Measurements from ENCODE around the gene TLR9.
"Not testable (repeated sequence)": the region's sequence is repeated elsewhere in the genome, so short reads cannot be mapped to it uniquely, and the experiment has no call there.

Gene TLR9, protein sequence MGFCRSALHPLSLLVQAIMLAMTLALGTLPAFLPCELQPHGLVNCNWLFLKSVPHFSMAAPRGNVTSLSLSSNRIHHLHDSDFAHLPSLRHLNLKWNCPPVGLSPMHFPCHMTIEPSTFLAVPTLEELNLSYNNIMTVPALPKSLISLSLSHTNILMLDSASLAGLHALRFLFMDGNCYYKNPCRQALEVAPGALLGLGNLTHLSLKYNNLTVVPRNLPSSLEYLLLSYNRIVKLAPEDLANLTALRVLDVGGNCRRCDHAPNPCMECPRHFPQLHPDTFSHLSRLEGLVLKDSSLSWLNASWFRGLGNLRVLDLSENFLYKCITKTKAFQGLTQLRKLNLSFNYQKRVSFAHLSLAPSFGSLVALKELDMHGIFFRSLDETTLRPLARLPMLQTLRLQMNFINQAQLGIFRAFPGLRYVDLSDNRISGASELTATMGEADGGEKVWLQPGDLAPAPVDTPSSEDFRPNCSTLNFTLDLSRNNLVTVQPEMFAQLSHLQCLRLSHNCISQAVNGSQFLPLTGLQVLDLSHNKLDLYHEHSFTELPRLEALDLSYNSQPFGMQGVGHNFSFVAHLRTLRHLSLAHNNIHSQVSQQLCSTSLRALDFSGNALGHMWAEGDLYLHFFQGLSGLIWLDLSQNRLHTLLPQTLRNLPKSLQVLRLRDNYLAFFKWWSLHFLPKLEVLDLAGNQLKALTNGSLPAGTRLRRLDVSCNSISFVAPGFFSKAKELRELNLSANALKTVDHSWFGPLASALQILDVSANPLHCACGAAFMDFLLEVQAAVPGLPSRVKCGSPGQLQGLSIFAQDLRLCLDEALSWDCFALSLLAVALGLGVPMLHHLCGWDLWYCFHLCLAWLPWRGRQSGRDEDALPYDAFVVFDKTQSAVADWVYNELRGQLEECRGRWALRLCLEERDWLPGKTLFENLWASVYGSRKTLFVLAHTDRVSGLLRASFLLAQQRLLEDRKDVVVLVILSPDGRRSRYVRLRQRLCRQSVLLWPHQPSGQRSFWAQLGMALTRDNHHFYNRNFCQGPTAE

DNA sequence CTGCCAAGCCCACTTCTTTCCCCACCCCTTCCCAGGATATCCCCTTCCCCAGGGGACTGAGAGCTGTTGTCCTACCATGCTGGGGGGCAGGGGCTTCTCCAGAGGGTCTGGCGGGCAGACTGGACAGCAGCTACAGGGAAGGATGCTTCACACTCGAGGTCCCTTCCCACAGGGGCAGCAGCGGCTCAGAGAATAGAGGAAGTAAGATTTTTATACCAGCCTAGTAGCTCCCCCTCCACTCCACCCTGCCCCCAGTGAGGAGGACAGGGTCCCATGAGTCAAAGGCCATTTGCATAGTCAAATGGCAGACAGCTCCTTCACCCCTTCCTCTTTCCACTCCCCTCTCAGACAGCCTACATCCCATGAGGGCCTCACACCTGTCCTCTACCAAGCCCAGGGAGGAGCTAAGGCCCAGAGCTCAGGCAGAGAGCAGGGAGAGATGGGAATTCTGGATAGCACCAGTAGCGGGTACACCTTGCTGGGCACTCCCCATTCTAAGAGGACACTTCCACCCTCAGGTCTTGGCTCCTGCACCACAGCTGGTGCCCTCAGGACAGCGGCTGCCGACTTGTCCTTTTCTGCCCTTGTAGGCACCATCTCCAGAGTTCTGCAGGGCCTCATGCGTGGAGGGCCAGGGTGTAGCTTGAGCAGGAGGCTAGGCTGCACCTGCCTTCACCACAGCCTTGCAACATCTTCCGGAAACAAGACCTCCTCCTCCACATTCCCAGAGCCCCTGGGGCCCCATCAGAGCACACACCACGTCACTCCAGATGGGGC is at the start of gene TLR9:
TLR9 (minus strand) TSS at position 194 of the 777 bp plus-strand sequence; CDS start at position 78, 116 bp downstream.
- no peak for DNase-seq (ENCODE audit: low read depth, low spot score)

DNA sequence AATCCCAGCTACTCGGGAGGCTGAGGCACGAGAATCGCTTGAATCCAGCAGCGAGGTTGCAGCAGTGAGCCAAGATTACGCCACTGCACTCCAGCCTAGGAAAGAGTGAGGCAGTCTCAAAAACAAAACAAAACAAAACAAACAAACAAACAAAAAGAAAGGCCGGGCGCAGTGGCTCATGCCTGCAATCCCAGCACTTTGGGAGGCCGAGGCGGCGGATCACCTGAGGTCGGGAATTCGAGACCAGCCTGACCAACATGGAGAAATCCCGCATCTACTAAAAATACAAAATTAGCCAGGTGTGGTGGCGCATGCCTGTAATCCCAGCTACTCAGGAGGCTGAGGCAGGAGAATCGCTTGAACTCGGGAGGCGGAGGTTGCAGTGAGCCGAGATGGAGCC is 49.3 kb upstream of the TLR9 start:
- not testable (repeated sequence) for DNase-seq (ENCODE audit: low read depth, low spot score)

DNA sequence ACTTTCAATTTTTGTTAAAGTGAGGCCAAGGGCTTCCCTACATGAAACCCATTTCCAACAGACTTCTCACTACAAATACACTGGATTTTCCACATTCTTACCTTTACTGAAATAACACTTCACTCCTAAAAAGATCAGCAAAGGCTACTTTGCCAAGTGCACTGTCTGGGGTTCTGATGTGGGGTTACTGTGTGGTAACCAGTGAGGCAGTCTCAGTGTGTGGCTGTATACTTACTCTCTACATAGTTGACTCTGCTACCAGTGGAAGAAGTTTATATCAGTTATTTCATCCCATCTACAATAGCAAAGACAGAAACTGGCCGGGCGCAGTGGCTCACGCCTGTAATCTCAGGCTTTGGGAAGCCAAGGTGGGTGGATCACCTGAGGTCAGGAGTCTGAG is 47.4 kb upstream of the TLR9 start:
- no peak for DNase-seq (ENCODE audit: low read depth, low spot score)

DNA sequence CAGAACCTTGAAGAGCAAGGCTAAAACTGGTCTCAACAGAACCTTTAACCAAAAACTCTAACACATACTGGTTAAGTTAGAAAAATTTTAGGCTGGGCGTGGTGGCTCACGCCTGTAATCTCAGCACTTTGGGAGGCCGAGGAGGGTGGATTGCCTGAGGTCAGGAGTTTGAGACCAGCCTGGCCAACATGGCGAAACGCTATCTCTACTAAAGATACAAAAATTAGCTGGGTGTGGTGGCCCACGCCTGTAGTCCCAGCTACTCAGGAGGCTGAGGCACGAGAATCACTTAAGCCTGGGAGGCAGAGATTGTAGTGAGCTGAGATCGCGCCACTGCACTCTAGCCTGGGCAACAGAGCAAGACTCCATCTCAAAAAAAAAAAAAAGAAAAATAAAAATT is 46.7 kb upstream of the TLR9 start:
- not testable (repeated sequence) for DNase-seq (ENCODE audit: low read depth, low spot score)

DNA sequence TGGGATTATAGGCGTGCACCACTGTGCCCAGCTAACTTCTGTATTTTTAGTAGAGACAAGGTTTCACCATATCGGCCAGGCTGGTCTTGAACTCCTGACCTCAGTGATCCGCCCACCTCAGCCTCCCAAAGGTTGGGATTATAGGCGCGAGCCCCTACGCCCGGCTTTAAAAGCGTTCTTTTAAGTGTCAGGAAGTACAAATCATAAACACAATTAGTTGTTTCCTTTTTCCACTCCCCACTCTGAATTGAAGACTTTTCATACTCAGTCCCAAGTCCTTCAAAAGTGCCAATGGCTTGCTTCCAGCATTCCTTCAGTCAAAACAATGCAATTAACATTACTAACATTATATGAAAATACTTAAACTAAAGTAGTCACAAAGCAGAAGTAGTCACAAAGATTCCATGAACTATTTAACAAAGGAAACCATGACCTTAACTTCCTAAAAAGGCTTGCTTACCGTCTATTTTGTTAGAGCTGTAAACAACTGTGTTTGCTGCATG is 44.9 kb upstream of the TLR9 start:
- DNase-seq (ENCODE audit: low read depth, low spot score) = no peak

DNA sequence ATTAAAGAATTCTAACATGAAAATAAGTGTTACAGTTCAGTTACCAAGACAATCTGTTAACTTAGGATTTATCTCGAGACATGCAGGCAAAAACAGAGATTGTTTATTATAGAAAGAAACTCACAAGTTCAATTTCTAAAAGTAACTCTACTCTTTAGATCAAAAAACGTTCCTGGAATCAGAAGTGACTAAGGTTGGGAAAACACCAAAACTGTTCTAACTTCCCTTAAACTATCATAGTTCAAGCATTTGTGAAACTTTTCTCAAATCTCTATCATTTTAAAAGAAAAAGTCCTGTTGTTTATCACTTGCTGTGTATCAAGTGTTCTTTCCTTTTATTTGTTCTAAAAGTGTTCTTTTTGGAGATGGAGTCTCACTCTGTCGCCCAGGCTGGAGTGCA is 44.3 kb upstream of the TLR9 start:
- DNase-seq (ENCODE audit: low read depth, low spot score) = no peak

DNA sequence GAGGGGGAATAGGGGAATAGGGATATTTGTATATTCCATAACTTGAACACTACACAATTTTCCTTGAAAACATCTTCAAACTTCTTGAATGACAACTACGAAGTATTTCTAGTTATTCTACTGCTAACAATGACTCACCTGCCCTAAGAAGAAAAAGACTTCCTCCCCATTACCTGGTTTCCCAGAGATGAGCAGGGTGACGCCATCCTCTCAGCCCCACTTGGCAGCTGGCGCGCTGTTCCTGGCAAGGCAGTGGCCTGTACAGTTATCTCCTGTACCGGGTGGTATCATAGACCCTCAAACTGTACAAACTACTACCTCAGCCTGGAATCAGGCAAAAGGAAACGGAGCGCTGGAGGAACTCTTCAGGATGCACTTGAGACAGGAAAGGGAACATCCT is 42.6 kb upstream of the TLR9 start:
- no peak for DNase-seq (ENCODE audit: low read depth, low spot score)

DNA sequence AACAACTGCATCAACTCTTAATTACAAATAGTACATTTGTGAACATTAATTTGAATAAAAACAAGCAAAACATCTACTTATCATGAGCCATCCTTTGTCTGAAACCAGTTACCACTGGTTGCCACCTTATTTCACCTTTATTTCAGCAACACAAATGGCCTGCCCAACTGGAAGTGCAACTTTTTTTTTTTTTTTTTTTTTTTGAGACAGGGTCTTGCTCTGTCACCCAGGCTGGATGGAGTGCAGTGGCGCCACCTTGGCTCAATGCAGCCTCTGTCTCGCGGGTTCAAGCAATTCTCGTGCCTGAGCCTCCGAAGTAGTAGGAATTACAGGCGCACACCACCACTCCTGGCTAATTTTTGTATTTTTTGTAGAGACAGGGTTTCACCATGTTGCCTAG is 39.9 kb upstream of the TLR9 start:
- no peak for DNase-seq (ENCODE audit: low read depth, low spot score)

DNA sequence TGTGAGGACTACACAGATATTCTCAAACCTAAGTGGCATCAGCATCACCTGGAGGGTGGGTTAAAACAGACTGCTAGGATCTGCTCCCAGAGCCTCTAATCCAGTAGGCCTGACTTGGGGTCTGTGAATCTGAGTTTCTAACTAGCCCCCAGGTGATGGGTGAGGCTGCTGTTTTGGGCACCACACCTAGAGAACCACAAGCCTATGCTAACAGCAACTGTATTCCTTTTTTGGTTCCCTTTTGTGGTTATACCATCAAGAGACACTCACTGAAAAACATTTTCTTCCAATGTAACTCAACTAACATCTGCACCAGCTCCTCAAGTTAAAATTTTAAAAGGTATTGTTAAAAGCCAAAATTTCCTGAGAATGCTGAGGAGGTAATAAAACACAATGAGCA is 37.0 kb upstream of the TLR9 start:
- no peak for DNase-seq (ENCODE audit: low read depth, low spot score)

DNA sequence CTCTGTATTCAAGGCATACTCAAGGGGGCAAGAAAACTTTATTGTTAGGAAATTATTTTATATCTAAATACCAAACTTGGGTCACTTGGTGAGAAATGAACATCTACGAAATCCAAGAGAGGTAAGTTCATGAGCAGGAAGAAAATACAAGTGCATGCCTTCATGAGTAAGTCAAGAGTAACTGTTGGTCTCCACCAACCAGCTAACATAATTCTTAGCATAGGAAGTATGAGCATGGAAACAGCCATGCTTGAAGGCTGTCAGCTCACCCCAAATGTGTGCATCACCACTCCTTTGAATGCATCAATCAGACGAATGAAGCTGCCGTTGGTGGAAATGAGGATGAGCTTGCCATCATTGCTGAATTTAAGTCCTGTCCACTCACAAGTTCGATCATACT is 34.0 kb upstream of the TLR9 start:
- DNase-seq (ENCODE audit: low read depth, low spot score) = no peak

DNA sequence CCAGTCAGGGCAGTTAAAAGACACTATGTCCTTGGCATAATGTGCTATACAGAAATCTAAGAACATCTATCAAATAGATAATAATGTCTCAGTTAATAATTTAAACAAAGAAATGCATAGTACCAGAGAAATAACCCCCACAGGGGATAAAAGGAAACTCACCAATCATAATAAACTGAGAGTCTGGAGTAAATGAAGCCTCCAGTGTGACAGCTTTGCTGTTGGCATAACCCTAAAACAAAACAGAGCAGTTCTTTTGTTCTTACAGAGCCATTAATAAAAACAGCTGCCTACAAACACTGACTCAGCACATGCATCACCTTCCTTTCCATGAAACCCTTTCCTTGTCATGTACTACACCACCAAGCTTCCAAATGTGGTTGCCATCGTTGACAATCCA is 33.6 kb upstream of the TLR9 start:
- no peak for DNase-seq (ENCODE audit: low read depth, low spot score)

DNA sequence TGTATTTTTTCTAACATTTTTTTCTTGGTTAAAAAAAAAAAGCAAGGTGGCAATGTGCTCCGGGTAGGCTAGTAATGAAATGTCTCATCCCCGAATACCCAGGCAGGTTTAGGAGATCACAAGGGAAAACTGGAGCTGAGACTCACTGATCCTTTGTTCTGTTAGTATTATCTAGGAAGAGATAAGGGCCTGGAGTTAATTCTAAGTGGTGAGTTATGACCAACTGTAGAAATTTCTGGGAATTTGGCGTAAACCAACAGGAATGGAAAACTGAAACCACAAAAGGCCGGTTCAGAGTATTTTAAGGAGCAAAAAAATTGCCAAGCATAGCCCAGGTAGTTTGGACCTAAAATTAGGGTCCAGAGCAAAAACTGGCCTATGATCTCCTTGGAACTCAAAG is 32.5 kb upstream of the TLR9 start:
- no peak for DNase-seq (ENCODE audit: low read depth, low spot score)

DNA sequence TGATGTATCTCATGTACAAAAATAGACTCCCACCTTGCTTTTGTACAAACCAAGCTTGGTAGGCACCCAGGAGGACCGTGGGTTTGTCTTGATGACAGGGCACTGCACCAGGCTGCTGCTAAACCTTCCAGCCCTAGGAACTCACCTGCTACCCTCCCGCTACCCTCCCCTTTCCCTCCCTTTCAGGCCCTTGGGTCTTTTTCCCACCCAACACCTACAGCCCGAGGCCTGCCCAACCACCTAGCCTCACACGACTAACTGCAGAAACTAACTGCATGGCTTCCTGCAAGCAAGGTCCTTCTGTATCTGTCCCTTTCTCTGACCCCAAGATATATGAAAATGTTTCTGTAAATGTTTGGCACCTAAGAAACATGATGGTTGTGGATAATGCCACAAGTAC is 31.2 kb upstream of the TLR9 start:
- DNase-seq (ENCODE audit: low read depth, low spot score) = no peak

DNA sequence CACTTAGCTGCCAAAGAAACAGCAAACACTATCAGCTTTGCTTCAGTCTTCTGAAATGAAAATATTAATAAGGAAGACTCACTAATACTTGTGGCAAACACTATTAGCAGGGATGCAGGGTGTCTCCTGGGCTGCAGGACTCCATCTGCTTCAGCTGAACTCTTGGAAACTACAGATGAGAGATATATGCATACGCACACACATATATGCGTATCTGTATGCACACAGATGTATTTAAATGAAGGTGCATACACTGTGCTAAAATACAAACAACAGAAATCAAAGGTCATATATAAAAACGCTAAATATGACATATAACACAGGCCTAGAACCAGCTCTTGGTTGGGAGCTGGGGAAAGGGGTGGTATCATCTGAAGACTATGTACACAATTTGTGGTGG is 30.7 kb upstream of the TLR9 start:
- no peak for DNase-seq (ENCODE audit: low read depth, low spot score)

DNA sequence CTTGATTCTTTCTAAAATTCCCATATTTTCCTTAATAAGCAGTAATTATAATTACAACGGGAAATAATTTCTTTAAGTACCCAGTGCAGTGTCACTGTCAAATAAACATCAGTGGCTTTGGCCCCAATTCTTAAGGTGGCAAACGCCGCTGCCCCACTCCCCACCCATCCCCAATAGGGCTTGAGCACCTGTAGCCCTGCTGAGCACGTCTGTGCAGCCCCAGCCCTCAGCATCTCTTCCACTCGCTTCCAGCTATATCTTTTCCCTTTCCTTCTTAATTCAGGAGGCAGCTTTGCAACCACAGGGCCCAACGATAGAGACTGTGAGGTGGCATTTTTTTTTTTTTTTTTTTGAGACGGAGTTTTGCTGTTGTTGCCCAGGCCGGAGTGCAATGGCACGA is 29.2 kb upstream of the TLR9 start:
- DNase-seq (ENCODE audit: low read depth, low spot score) = no peak

DNA sequence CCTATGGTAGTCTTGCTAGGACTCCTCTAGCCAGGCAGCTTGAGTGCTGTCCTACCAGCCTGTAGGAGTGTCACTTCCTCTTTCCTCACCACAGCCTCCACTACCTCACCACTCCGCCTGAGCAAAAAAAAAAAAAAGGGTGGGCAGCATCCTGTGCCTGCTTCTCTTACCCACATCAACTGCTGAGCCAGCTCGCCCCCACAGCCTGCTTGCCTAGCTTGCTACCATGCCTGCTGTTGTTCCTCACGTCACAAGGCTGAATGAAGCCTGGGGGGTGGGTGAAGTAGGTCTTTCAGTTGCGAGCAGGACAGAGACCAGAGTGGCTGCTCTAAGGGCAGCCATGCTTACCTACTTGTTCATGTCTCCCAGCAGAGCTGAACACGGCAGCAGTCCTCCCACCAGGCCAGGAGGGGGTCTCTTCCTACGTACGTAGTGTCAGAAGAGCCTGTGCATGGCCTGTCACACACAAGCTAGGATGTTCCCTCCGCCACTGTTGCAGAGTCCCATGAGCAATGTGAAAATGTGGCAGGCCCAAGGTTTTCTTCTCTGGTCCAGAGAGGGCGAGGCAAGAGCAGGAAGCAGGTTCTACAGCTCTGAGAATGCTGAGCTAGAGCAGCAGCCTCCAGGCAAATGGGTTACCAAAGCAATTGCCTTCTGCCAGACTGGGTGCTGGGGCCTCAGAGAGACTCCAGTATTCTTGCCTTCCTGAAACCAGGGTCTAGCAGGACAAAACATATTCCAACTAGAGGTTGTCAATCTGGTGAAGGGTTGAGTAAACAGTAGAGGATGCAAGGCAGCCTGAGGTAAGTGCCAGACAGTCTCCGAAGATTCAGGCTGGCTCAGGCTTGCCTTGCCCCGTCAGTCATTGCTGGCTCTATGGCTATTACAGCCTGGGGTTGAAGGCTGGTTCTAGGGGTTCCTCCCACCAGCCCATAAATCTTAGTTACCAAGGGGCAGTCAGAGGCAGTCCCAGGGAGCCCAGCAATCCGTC is 28.2 kb upstream of the TLR9 start:
- no peak for DNase-seq (ENCODE audit: low read depth, low spot score)

DNA sequence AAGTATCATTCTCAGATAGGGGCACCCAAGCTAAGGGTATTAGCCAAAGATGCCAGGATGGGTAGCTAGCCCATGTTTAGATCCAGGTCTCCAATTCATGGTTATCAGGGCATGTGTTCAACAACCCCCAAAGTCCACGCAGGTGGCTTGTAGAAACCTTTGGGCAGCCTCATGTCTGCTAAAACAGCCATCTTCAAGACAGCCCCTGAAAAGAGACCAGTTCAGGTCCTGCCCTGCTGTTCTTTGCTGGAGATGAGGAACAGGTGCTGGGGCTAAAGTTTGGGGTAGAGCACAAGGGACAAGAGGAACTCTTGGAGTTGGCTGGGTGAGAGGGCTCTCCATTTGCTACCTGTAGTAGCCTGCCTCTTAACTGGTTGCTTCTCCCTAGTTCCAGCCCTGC is 24.7 kb upstream of the TLR9 start:
- no peak for DNase-seq (ENCODE audit: low read depth, low spot score)

DNA sequence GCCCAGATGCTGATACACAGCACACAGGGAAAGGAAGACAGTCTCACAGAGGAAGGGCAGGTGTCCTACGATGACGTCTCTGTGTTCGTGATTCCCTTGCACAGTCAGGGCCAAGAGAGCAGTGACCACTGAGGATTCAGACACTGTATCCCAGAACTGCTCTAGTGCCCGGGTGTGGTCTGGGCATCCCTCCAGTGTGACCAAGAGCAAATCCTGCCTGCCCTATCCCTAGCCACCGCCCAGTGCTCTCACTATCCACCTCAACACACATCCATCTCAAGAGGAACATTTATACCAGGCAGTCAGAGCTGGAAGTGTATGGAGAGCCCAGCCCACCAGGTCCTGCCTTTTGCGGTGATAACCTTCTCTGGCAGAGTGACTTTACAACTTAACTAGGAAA is 24.2 kb upstream of the TLR9 start:
- no peak for DNase-seq (ENCODE audit: low read depth, low spot score)

DNA sequence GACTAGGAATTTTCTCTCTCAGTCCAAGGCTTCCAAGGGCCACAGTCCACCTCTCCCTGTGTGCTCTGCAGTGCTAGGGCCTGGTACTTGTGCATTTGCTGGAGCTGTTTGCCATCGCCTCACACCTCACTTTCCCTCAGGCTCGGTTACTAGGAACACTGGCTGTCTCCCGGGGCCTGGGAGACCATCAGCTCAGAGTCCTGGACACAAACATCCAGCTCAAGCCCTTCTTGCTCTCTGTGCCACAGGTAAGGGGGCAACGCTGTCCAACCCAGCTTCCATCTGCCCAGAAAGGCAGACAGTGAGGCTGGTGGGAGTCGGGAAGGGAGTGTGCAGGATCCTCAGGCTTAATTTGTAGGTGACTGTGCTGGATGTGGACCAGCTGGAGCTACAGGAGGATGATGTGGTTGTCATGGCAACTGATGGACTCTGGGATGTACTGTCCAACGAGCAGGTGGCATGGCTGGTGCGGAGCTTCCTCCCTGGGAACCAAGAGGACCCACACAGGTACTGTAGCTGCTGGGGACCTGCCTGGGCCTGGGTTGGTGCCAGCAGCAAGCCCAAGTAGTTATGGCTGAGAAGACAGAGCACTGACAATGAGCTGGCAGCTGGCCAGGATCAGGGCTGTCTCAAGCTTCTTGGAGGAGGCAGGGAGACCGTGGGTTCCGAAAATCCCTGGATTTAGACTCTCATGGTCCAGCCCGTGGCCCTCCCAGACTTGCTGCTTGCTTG is 23.5 kb upstream of the TLR9 start:
- DNase-seq (ENCODE audit: low read depth, low spot score) = no peak

DNA sequence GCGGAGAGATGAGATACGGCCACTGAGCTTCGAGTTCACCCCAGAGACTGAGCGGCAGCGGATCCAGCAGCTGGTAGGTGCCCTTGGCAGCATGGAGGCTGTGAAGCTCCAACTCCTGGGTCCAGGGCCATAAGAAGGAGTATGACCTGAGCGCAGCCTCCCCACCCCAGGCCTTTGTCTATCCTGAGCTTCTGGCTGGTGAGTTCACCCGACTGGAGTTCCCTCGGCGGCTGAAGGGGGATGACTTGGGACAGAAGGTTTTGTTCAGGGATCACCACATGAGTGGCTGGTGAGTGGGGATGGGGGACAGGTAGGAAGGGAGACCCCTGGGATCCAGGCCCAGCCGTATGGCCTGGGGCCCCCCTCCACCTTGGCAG is 22.7 kb upstream of the TLR9 start:
- DNase-seq (ENCODE audit: low read depth, low spot score) = no peak
